ENCODE data around the gene GGACT. TPM values are rescaled to one million over a fixed set of nuclear protein-coding genes. Genes with fewer than 3 reads are reported as not detected.

GGACT gene
- total and polyA plus RNA-seq, 2 experiments from 2014 or later: 0.24 to 1.0 TPM

DNA sequence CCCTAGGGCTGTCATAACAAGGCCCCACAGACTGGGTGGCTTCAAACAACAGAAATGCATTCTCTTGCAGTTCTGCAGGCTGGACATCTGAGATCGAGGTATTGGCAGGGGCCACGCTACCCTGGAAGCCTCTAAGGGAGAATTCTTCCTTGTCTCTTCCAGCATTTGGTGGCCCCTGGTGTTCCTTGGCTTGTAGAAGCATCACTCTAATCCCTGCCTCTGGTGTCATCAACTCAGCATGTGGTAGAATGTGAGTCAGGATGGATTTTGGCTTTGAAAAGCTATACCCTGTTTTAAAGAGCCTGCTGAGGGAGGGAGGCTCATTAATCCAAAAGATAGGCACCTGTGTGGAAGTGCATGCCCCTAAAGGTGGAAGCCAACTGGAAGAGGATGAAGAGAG lies 7.9 kb upstream of the GGACT start:
- no peaks in the 10 kb centered on the region for H3K79me2 ChIP-seq (replicated peaks; ENCODE audit: insufficient read depth)
- ATAC-seq (no peak), DNase-seq (ENCODE audit: low spot score) (no peak)
- no peaks in the 10 kb centered on the region for H3K36me3 ChIP-seq (ENCODE audit: insufficient read depth)
- Mint-ChIP-seq H3K4me3 (no peak overlapping the region), H3K4me1 (peaks cover 8% of the 10 kb centered on the region; the same call in 2 of the 3 replicates), H3K9me3 (no peaks in the 10 kb centered on the region; the same call in 2 of the 3 replicates), H3K27me3 (ENCODE audit: insufficient read depth, low read depth, poor library complexity) (no peaks in the 10 kb centered on the region), H3K27ac (no peak overlapping the region), H3K36me3 (ENCODE audit: low read depth) (no peaks in the 10 kb centered on the region)
- no peaks in the 10 kb centered on the region for H3K27me3 ChIP-seq (ENCODE audit: insufficient read depth)
- no peak overlapping the region for H3K4me2 ChIP-seq
- 0 out of 2 replicates have a peak, but pooled peaks cover 2% of the 10 kb centered on the region for H3F3A ChIP-seq (replicated peaks; ENCODE audit: low read depth)
- no peaks in the 10 kb centered on the region for H4K20me1 ChIP-seq (replicated peaks; ENCODE audit: insufficient read depth)
- no peak overlapping the region for H3K27ac ChIP-seq (ENCODE audit: low read depth)
- H3K4me3 ChIP-seq: no peak overlapping the region
- H3K4me1 ChIP-seq (ENCODE audit: insufficient read depth): no peaks in the 10 kb centered on the region
- H3K9me2 ChIP-seq (ENCODE audit: insufficient read depth): no peaks in the 10 kb centered on the region
- TF ChIP-seq EZH2phosphoT487 (IDR thresholded peaks at IDR 0.05; ENCODE audit: unreplicated experiment) (no peak), CREB1 (CRISPR knock-in tag; IDR thresholded peaks at IDR 0.05; ENCODE audit: low read depth) (no peak), NANOG (IDR thresholded peaks at IDR 0.05; ENCODE audit: borderline replicate concordance) (no peak), STAT1 (IDR thresholded peaks at IDR 0.05; ENCODE audit: unreplicated experiment) (no peak)
- no peak overlapping the region for H2AFZ ChIP-seq

DNA sequence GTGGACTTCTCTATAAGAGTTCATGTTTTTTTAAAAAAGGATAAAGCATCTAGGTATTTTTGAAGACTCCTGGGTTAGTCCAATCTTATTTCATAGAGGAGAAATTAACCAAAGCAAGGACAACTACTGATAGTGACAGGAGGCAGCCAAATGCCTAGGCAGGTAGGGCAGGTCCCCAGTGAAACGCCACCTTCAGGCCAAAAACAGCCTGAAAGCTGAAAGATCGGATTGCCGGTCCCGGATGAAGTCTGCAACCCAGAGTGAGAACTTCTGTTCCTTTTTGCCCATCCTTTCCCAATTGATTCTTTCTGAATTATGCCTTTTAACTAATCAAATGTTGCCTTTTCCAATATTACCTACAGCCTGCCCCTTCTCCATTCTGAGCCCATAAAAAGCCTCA lies 6.1 kb upstream of the GGACT start:
- no peaks in the 10 kb centered on the region for H3K4me1 ChIP-seq (ENCODE audit: insufficient read depth)
- H3K4me3 ChIP-seq: no peak overlapping the region
- H2AFZ ChIP-seq: peak overlapping the region; percentile 23; the same call in 1 of the 2 replicates
- H4K20me1 ChIP-seq (replicated peaks; ENCODE audit: insufficient read depth): no peaks in the 10 kb centered on the region
- TF ChIP-seq, protein P1, sequence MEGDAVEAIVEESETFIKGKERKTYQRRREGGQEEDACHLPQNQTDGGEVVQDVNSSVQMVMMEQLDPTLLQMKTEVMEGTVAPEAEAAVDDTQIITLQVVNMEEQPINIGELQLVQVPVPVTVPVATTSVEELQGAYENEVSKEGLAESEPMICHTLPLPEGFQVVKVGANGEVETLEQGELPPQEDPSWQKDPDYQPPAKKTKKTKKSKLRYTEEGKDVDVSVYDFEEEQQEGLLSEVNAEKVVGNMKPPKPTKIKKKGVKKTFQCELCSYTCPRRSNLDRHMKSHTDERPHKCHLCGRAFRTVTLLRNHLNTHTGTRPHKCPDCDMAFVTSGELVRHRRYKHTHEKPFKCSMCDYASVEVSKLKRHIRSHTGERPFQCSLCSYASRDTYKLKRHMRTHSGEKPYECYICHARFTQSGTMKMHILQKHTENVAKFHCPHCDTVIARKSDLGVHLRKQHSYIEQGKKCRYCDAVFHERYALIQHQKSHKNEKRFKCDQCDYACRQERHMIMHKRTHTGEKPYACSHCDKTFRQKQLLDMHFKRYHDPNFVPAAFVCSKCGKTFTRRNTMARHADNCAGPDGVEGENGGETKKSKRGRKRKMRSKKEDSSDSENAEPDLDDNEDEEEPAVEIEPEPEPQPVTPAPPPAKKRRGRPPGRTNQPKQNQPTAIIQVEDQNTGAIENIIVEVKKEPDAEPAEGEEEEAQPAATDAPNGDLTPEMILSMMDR (conservative IDR thresholded peaks at IDR 0.05; ENCODE audit: low read depth in 2 of 2): peak; percentile 75 to 81
- no peak for TF ChIP-seq ZNF331 (CRISPR knock-in tag; IDR thresholded peaks at IDR 0.05; ENCODE audit: low read depth)
- no peak for TF ChIP-seq NANOG (IDR thresholded peaks at IDR 0.05; ENCODE audit: borderline replicate concordance)
- TF ChIP-seq, protein P2, sequence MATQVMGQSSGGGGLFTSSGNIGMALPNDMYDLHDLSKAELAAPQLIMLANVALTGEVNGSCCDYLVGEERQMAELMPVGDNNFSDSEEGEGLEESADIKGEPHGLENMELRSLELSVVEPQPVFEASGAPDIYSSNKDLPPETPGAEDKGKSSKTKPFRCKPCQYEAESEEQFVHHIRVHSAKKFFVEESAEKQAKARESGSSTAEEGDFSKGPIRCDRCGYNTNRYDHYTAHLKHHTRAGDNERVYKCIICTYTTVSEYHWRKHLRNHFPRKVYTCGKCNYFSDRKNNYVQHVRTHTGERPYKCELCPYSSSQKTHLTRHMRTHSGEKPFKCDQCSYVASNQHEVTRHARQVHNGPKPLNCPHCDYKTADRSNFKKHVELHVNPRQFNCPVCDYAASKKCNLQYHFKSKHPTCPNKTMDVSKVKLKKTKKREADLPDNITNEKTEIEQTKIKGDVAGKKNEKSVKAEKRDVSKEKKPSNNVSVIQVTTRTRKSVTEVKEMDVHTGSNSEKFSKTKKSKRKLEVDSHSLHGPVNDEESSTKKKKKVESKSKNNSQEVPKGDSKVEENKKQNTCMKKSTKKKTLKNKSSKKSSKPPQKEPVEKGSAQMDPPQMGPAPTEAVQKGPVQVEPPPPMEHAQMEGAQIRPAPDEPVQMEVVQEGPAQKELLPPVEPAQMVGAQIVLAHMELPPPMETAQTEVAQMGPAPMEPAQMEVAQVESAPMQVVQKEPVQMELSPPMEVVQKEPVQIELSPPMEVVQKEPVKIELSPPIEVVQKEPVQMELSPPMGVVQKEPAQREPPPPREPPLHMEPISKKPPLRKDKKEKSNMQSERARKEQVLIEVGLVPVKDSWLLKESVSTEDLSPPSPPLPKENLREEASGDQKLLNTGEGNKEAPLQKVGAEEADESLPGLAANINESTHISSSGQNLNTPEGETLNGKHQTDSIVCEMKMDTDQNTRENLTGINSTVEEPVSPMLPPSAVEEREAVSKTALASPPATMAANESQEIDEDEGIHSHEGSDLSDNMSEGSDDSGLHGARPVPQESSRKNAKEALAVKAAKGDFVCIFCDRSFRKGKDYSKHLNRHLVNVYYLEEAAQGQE (IDR thresholded peaks at IDR 0.05; ENCODE audit: unreplicated experiment): no peak
- no peaks in the 10 kb centered on the region for H3K79me2 ChIP-seq (replicated peaks; ENCODE audit: insufficient read depth)
- no peaks in the 10 kb centered on the region for H3K36me3 Mint-ChIP-seq (ENCODE audit: low read depth)
- H3K4me1 Mint-ChIP-seq: peaks cover 8% of the 10 kb centered on the region; the same call in 2 of the 3 replicates
- ATAC-seq (peak; percentile 95), DNase-seq (ENCODE audit: low spot score) (peak; percentile 77)
- 0 out of 2 replicates have a peak, but pooled peaks cover 2% of the 10 kb centered on the region for H3F3A ChIP-seq (replicated peaks; ENCODE audit: low read depth)
- H3K4me3 Mint-ChIP-seq: no peak overlapping the region
- H3K27me3 ChIP-seq (ENCODE audit: insufficient read depth): no peaks in the 10 kb centered on the region
- no peaks in the 10 kb centered on the region; the same call in 2 of the 3 replicates for H3K9me3 Mint-ChIP-seq
- H3K27ac Mint-ChIP-seq: no peak overlapping the region; the same call in 1 of the 2 replicates
- H3K4me2 ChIP-seq: no peak overlapping the region
- H3K27ac ChIP-seq (ENCODE audit: low read depth): no peak overlapping the region
- no peaks in the 10 kb centered on the region for H3K36me3 ChIP-seq (ENCODE audit: insufficient read depth)
- H3K27me3 Mint-ChIP-seq (ENCODE audit: insufficient read depth, low read depth, poor library complexity): no peaks in the 10 kb centered on the region
- no peaks in the 10 kb centered on the region for H3K9me2 ChIP-seq (ENCODE audit: insufficient read depth)

All from GM23338 (cell line).